IMR-90 (cell line): ENCODE measurements around the gene TMEM127. TPM values are rescaled to one million over a fixed set of nuclear protein-coding genes. Genes with fewer than 3 reads are reported as not detected.
A peak's percentile ranks its signal among the peaks of the same experiment; 100 is the strongest.

ENCODE experiments used
- ATAC-seq: fragments of 200-7000 bp; cut with Tn5 transposase; 2 replicates; pipeline ENCODE4 v1.9.1; 2020; ENCODE audit warnings: low read depth, mild to moderate bottlenecking, moderate library complexity
- BruUV-seq: library from RNA; stranded (reverse); fragments of 400-500 nt; replicated peaks from 2 replicates; lab custom pipeline; 2021; lab: Mats Ljungman, UMichigan
- CTCF ChIA-PET: fragments of 300-600 bp; formaldehyde crosslinking; extraction: SDS; loops from one replicate; lab custom pipeline; 2021; ENCODE audit warnings: antibody characterized with exemption; lab: Yijun Ruan, JAX
- POLR2A ChIA-PET: fragments of 300-600 bp; sonication (Branson Sonifier 250); formaldehyde crosslinking; loops from one replicate; lab custom pipeline; 2022; ENCODE audit warnings: antibody characterized with exemption; ENCODE audit not compliant: unreplicated experiment; lab: Charles Lee
- DNase-seq: peaks from one replicate; pipeline ENCODE4 v3.0.0; 2013
- H2AFZ ChIP-seq: replicated peaks from 2 replicates; pipeline ENCODE3; 2013; ENCODE audit warnings: low read length, mild to moderate bottlenecking; ENCODE audit not compliant: poor library complexity
- H2AK5ac ChIP-seq: 2 replicates; pipeline ENCODE4 v1.6.1; 2013; ENCODE audit warnings: low read depth, low read length, inconsistent platforms
- H2AK9ac ChIP-seq: replicated peaks from 2 replicates; pipeline ENCODE3; 2013; ENCODE audit warnings: mild to moderate bottlenecking, low read depth, low read length, moderate library complexity; ENCODE audit not compliant: poor library complexity
- H2BK120ac ChIP-seq: 2 replicates; pipeline ENCODE4 v1.6.1; 2013; ENCODE audit warnings: low read depth, low read length, inconsistent platforms
- H2BK15ac ChIP-seq: 3 replicates; pipeline ENCODE4 v1.6.1; 2013; ENCODE audit warnings: low read depth, low read length, inconsistent platforms
- H2BK20ac ChIP-seq: 2 replicates; pipeline ENCODE4 v1.6.1; 2013; ENCODE audit warnings: low read depth, mild to moderate bottlenecking, inconsistent platforms, low read length, moderate library complexity
- H2BK5ac ChIP-seq: 2 replicates; pipeline ENCODE4 v1.6.1; 2013; ENCODE audit warnings: mild to moderate bottlenecking, low read depth, low read length, inconsistent platforms; ENCODE audit not compliant: poor library complexity, severe bottlenecking
- H3K14ac ChIP-seq: replicated peaks from 2 replicates; pipeline ENCODE4 v1.6.1; 2013; ENCODE audit warnings: low read depth, low read length, inconsistent platforms
- H3K18ac ChIP-seq: 2 replicates; pipeline ENCODE4 v1.6.1; 2013; ENCODE audit warnings: low read depth, low read length, control low read depth
- H3K23ac ChIP-seq: 2 replicates; pipeline ENCODE4 v1.6.1; 2013; ENCODE audit warnings: low read depth, low read length, inconsistent platforms
- H3K27ac ChIP-seq: 2 replicates; pipeline ENCODE4 v1.5.1; 2013; ENCODE audit warnings: mild to moderate bottlenecking, control low read depth, low read length; ENCODE audit not compliant: insufficient read depth
- H3K27me3 ChIP-seq: 2 replicates; pipeline ENCODE4 v1.6.1; 2013; ENCODE audit warnings: low read length; ENCODE audit not compliant: control insufficient read depth, insufficient read depth
- H3K36me3 ChIP-seq: 2 replicates; pipeline ENCODE4 v1.6.1; 2013; ENCODE audit warnings: low read length, mixed read lengths; ENCODE audit not compliant: control insufficient read depth, insufficient read depth
- H3K4ac ChIP-seq: 2 replicates; pipeline ENCODE4 v1.6.1; 2013; ENCODE audit warnings: low read depth, low read length, inconsistent platforms
- H3K4me1 ChIP-seq: 2 replicates; pipeline ENCODE4 v1.6.1; 2013; ENCODE audit warnings: low read length, mixed read lengths; ENCODE audit not compliant: control insufficient read depth, insufficient read depth
- H3K4me2 ChIP-seq: 2 replicates; pipeline ENCODE4 v1.6.1; 2013; ENCODE audit warnings: low read depth, mild to moderate bottlenecking, control low read depth, low read length, moderate library complexity
- H3K4me3 ChIP-seq: 2 replicates; pipeline ENCODE4 v1.5.1; 2013; ENCODE audit warnings: low read depth, mild to moderate bottlenecking, control low read depth, low read length, moderate library complexity; ENCODE audit not compliant: insufficient read depth
- H3K56ac ChIP-seq: 2 replicates; pipeline ENCODE4 v1.6.1; 2013; ENCODE audit warnings: low read length, inconsistent platforms; ENCODE audit not compliant: insufficient read depth; ENCODE audit errors: extremely low read depth
- H3K79me1 ChIP-seq, 2 experiments: 2 replicates each; pipeline ENCODE4 v1.6.1; 2013; ENCODE audit warnings: low read length in 2 of 2, inconsistent platforms in 1 of 2, low read depth in 1 of 2
- H3K9ac ChIP-seq: 2 replicates; pipeline ENCODE4 v1.6.1; 2013; ENCODE audit warnings: low read depth, low read length, control low read depth
- H3K9me1 ChIP-seq: 2 replicates; pipeline ENCODE4 v1.6.1; 2013; ENCODE audit warnings: low read length, inconsistent platforms; ENCODE audit not compliant: insufficient read depth
- H3K9me3 ChIP-seq: 2 replicates; pipeline ENCODE4 v1.6.1; 2013; ENCODE audit warnings: low read length; ENCODE audit not compliant: control insufficient read depth, insufficient read depth
- H4K20me1 ChIP-seq: 2 replicates; pipeline ENCODE4 v1.6.1; 2013; ENCODE audit warnings: low read length, inconsistent platforms; ENCODE audit not compliant: insufficient read depth
- H4K5ac ChIP-seq: 2 replicates; pipeline ENCODE4 v1.6.1; 2013; ENCODE audit warnings: mild to moderate bottlenecking, low read depth, low read length, control low read depth
- H4K8ac ChIP-seq, 2 experiments: 2 replicates each; pipeline ENCODE4 v1.6.1; 2013; ENCODE audit warnings: low read depth in 2 of 2, low read length in 2 of 2, control low read depth in 1 of 2, inconsistent platforms in 1 of 2
- H4K91ac ChIP-seq: 2 replicates; pipeline ENCODE4 v1.6.1; 2013; ENCODE audit warnings: low read depth, low read length, inconsistent platforms; ENCODE audit not compliant: insufficient read depth
- BHLHE40 ChIP-seq: fragments of 150-350 bp; IDR thresholded peaks from 2 replicates; pipeline ENCODE4 v1.6.1; 2016; ENCODE audit warnings: mild to moderate bottlenecking, low read depth, low read length
- CEBPB ChIP-seq: IDR thresholded peaks from 2 replicates; pipeline ENCODE4 v1.6.1; 2012; ENCODE audit warnings: low read depth, low read length, improper control_type of control experiment
- CTCF ChIP-seq: conservative IDR thresholded peaks from 2 replicates; pipeline ENCODE4 v1.5.1; 2012; ENCODE audit warnings: mild to moderate bottlenecking, low read depth, low read length, improper control_type of control experiment
- FOS ChIP-seq: fragments of 150-350 bp; IDR thresholded peaks from 2 replicates; pipeline ENCODE4 v1.6.1; 2016; ENCODE audit warnings: low read depth, low read length
- MXI1 ChIP-seq: IDR thresholded peaks from 2 replicates; pipeline ENCODE4 v1.6.1; 2012; ENCODE audit warnings: low read depth, mild to moderate bottlenecking, low read length, moderate library complexity, borderline replicate concordance
- POLR2A ChIP-seq: IDR thresholded peaks from 2 replicates; pipeline ENCODE4 v1.6.1; 2012; ENCODE audit warnings: mild to moderate bottlenecking, low read depth, low read length
- RAD21 ChIP-seq: IDR thresholded peaks from 2 replicates; pipeline ENCODE4 v1.6.1; 2012; ENCODE audit warnings: low read length, improper control_type of control experiment
- RFX5 ChIP-seq: IDR thresholded peaks from 2 replicates; pipeline ENCODE4 v1.8.0; 2012; ENCODE audit warnings: low read depth, mild to moderate bottlenecking, low read length, moderate library complexity
- SMC3 ChIP-seq: fragments of 150-350 bp; IDR thresholded peaks from 2 replicates; pipeline ENCODE4 v1.6.1; 2016; ENCODE audit warnings: low read depth, mild to moderate bottlenecking, antibody characterized with exemption, low read length, moderate library complexity
- USF2 ChIP-seq: fragments of 150-350 bp; IDR thresholded peaks from 2 replicates; pipeline ENCODE4 v1.6.1; 2017; ENCODE audit warnings: mild to moderate bottlenecking, antibody characterized with exemption, low read length, low read depth
- WGBS, 2 experiments: methylation state at CpG; one replicate each; pipeline versions ENCODE4 v1.1.5 to v1.1.7; 2013; ENCODE audit warnings: missing lambda C conversion rate in 2 of 2; ENCODE audit not compliant: insufficient read length in 1 of 2; ENCODE audit errors: extremely low coverage in 2 of 2; 5-methylcytosine and 5-hydroxymethylcytosine counted together
- dilution Hi-C: fragments of 300-500 bp; cut with HindIII; formaldehyde crosslinking; loops from one replicate; pipeline ENCODE4 v1.14.3; 2018; ENCODE audit warnings: low sequenced_read_pairs; ENCODE audit not compliant: unreplicated experiment
- in situ Hi-C: fragments of 300-500 bp; cut with MboI; formaldehyde crosslinking; loops from 3 replicates; pipeline ENCODE4 v1.14.3; 2019; ENCODE audit warnings: low sequenced_read_pairs, inconsistent platforms, mixed read lengths
- intact Hi-C: fragments of 100-400 bp; cut with micrococcal nuclease; formaldehyde crosslinking; loops from 2 replicates; pipeline ENCODE4 v1.10.0; 2022
- polyA plus RNA-seq, 3 experiments: library from polyadenylated mRNA; depleted of rRNA; stranded (reverse); fragments of >200 nt; gene quantifications; 2 replicates each; pipeline ENCODE4 v1.2.3, GENCODE V29; 2012; ENCODE audit warnings: low replicate concordance in 1 of 3
- total RNA-seq: library from RNA; depleted of rRNA; stranded (reverse); fragments of >200 nt; gene quantifications from 2 replicates; pipeline ENCODE4 v1.2.3, GENCODE V29; 2012

The TMEM127 gene
- total and polyA plus RNA-seq, 2 of the 4 experiments (the other 2 are of a cell fraction): 35.7 to 47.6 TPM

GRCh38 chr2:96260387-96261260, 5.2 kb downstream of the TMEM127 start:
- ChIA-PET POLR2A (interaction anchor here (0.6 kb wide), 1 partner anchor 343 kb away, joined by 4 read pairs; no protein-coding TSS in a partner anchor), CTCF (interaction anchor here (1.0 to 1.7 kb wide), 3 partner anchors 86 to 268 kb away, joined by 4 to 7 read pairs (median 5); no protein-coding TSS in a partner anchor)
- no TSS peak for BruUV-seq
- 0 out of 2 replicates have a peak overlapping the region, but pooled peaks have one; percentile 7 for H3K18ac ChIP-seq
- in situ Hi-C loops: loop anchor here (10.0 to 25.0 kb wide), 2 partner anchors 126 to 248 kb away; partner anchors contain the start of gene ASTL
- H4K91ac ChIP-seq: 0 out of 2 replicates have a peak overlapping the region, but pooled peaks have one; percentile 23
- peak overlapping the region in 1 of 2 experiments; percentile 48; a peak in 1 of 4 replicates for H4K8ac ChIP-seq
- no peaks in the 10 kb centered on the region for H3K27me3 ChIP-seq
- peak overlapping the region; percentile 13 for H4K5ac ChIP-seq
- H3K4ac ChIP-seq: peak overlapping the region; percentile 76
- intact Hi-C loops: no loop called here
- peak overlapping the region; percentile 67 for H2BK5ac ChIP-seq
- H2BK120ac ChIP-seq: peak overlapping the region; percentile 62
- peak overlapping the region; percentile 73; the same call in 1 of the 2 replicates for H3K23ac ChIP-seq
- H3K27ac ChIP-seq: peak overlapping the region; percentile 52
- peaks cover 37 to 72% of the 10 kb centered on the region in 2 experiments for H3K79me1 ChIP-seq
- peak overlapping the region; percentile 64 for H2AFZ ChIP-seq
- H3K9me3 ChIP-seq: no peaks in the 10 kb centered on the region
- H2BK15ac ChIP-seq: no peak overlapping the region; the same call in 2 of the 3 replicates
- DNase-seq (peak; percentile 92), ATAC-seq (peak; percentile 86)
- peak overlapping the region; percentile 52 for H3K4me2 ChIP-seq
- H3K36me3 ChIP-seq: peaks cover 6% of the 10 kb centered on the region
- H3K56ac ChIP-seq: no peak overlapping the region
- peak overlapping the region; percentile 21 for H2BK20ac ChIP-seq
- H4K20me1 ChIP-seq: peaks cover 58% of the 10 kb centered on the region
- dilution Hi-C loops: no loop called here
- H3K4me3 ChIP-seq: no peak overlapping the region
- H3K9ac ChIP-seq: peak overlapping the region; percentile 17; the same call in 1 of the 2 replicates
- TF ChIP-seq BHLHE40 (no peak), POLR2A (0 out of 2 replicates have a peak, but pooled peaks have one; percentile 8), RFX5 (no peak), USF2 (peak; percentile 58; the same call in 1 of the 2 replicates), RAD21 (peak; percentile 24), CEBPB (peak; percentile 44), FOS (peak; percentile 86), CTCF (peak; percentile 35), SMC3 (0 out of 2 replicates have a peak, but pooled peaks have one; percentile 4), MXI1 (no peak)
- 44% methylated on average over 4 of the region's 10 CpGs; no CpG with 5 or more reads in 1 of the 2 experiments for WGBS, 2 experiments
- peak overlapping the region; percentile 17; the same call in 1 of the 2 replicates for H3K14ac ChIP-seq
- peaks cover 26% of the 10 kb centered on the region for H3K4me1 ChIP-seq
- peak overlapping the region; percentile 36; the same call in 1 of the 2 replicates for H2AK5ac ChIP-seq
- peaks cover 30% of the 10 kb centered on the region for H3K9me1 ChIP-seq
- H2AK9ac ChIP-seq: peak overlapping the region; percentile 94
